Body of pancreas (tissue), 4 donors: ENCODE measurements around the gene ANGPTL2.

Source experiments
- POLR2A ChIP-seq, 3 donors: fragments of 450-650 bp; IDR thresholded peaks; one replicate each; pipeline ENCODE4 v1.6.1; 2016; ENCODE audit warnings: antibody characterized with exemption in 3 of 3, mild to moderate bottlenecking in 2 of 3
- TF ChIP-seq, protein P1 (sequence below), 7 experiments: fragments of 450-650 bp in 4 of 7; fragments of 200-600 bp in 3 of 7; sonication (generic) in 3 of 7; IDR thresholded peaks; one replicate each; pipeline ENCODE4 v1.5.1; 2016 to 2019; ENCODE audit warnings: antibody characterized with exemption in 7 of 7

DNA sequence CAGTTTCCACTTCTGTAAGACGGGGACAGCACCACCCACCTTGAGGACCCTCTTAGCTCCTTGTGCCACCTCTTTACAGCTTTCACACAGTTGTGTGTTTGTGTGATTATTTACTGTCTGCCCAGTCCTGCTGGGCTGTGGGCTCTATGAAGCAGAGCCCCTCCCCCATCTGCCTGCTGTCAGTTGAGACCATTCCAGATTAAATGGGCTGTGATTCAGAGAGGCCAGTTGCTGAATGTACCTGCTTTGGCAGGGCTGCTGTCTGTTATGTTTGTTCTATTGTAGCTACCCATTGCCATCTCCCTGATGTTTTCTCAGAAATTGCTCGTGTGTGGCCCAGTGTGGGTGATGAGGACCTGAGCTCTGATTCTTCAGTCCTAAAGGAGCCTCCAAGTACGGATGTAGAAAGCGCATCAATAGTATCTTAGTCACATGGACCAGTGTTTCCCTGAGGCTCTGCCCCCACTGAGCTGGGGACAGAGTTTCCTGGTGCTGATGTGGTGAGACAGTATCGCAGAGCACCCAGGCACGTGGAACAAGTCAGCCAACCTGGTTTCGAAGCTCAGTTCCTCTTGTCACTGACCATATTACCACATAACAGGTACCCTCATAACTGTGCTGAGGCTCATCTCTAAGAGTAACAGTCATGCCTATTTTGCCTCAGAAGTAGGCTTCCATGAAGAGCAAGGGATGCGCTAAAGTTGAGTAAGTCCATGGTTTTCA is 3.7 kb downstream of the ANGPTL2 start:
- TF ChIP-seq, protein P1, sequence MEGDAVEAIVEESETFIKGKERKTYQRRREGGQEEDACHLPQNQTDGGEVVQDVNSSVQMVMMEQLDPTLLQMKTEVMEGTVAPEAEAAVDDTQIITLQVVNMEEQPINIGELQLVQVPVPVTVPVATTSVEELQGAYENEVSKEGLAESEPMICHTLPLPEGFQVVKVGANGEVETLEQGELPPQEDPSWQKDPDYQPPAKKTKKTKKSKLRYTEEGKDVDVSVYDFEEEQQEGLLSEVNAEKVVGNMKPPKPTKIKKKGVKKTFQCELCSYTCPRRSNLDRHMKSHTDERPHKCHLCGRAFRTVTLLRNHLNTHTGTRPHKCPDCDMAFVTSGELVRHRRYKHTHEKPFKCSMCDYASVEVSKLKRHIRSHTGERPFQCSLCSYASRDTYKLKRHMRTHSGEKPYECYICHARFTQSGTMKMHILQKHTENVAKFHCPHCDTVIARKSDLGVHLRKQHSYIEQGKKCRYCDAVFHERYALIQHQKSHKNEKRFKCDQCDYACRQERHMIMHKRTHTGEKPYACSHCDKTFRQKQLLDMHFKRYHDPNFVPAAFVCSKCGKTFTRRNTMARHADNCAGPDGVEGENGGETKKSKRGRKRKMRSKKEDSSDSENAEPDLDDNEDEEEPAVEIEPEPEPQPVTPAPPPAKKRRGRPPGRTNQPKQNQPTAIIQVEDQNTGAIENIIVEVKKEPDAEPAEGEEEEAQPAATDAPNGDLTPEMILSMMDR (IDR thresholded peaks at IDR 0.05) = no peak
- TF ChIP-seq POLR2A (IDR thresholded peaks at IDR 0.05) = no peak
